ENCODE data around the gene PFDN1.

The PFDN1 gene

GRCh38 chr5:140293849-140294100 lies 9.1 kb downstream of the PFDN1 start:
- DNase-seq = no peak

GRCh38 chr5:140293091-140293848 lies 9.6 kb downstream of the PFDN1 start:
- no peak for DNase-seq

GRCh38 chr5:140292212-140293036 lies 10.5 kb downstream of the PFDN1 start:
- no peak for DNase-seq

- DNase-seq = no peak
Observed at GRCh38 chr5:140287801-140288521, 14.9 kb downstream of the PFDN1 start.

- DNase-seq = no peak
Observed at GRCh38 chr5:140286424-140286823, 16.5 kb downstream of the PFDN1 start.

GRCh38 chr5:140284013-140284412 lies 18.9 kb downstream of the PFDN1 start:
- no peak for DNase-seq

- no peak for DNase-seq
Observed at GRCh38 chr5:140282266-140282665, 20.6 kb downstream of the PFDN1 start.

GRCh38 chr5:140275837-140276236 lies 27.1 kb downstream of the PFDN1 start:
- DNase-seq = no peak

- DNase-seq = peak; percentile 62
Observed at GRCh38 chr5:140273401-140273877, 29.5 kb downstream of the PFDN1 start.

- DNase-seq = no peak
Observed at GRCh38 chr5:140270008-140270407, 32.9 kb downstream of the PFDN1 start.

GRCh38 chr5:140267559-140268018 lies 35.3 kb downstream of the PFDN1 start:
- no peak for DNase-seq

GRCh38 chr5:140267201-140267540 lies 35.7 kb downstream of the PFDN1 start:
- no peak for DNase-seq

- DNase-seq = no peak
Observed at GRCh38 chr5:140266471-140267200, 36.3 kb downstream of the PFDN1 start.

GRCh38 chr5:140265845-140266244 lies 37.1 kb downstream of the PFDN1 start:
- DNase-seq = no peak

- DNase-seq = no peak
Observed at GRCh38 chr5:140262839-140263238, 40.1 kb downstream of the PFDN1 start.

GRCh38 chr5:140262221-140262620 lies 40.7 kb downstream of the PFDN1 start:
- no peak for DNase-seq

GRCh38 chr5:140261403-140262171 lies 41.3 kb downstream of the PFDN1 start:
- DNase-seq = peak; percentile 7

GRCh38 chr5:140260089-140260656 lies 42.7 kb downstream of the PFDN1 start:
- DNase-seq = no peak

- DNase-seq = no peak
Observed at GRCh38 chr5:140259500-140259899, 43.4 kb downstream of the PFDN1 start.

- no peak for DNase-seq
Observed at GRCh38 chr5:140258873-140259272, 44.0 kb downstream of the PFDN1 start.

- DNase-seq = no peak
Observed at GRCh38 chr5:140258016-140258415, 44.9 kb downstream of the PFDN1 start.

GRCh38 chr5:140256726-140257125 lies 46.2 kb downstream of the PFDN1 start:
- no peak for DNase-seq

Measured in OCI-M1 (cell line).